Rectal smooth muscle tissue (tissue), 1 donor: ENCODE measurements around the gene AZGP1.
"Not testable (repeated sequence)": the region's sequence is repeated elsewhere in the genome, so short reads cannot be mapped to it uniquely, and the experiment has no call there.

Experiments used
- H3K27ac ChIP-seq: one replicate; pipeline ENCODE4 v1.7.0; 2013; ENCODE audit warnings: low read depth, low read length, inconsistent platforms
- H3K27me3 ChIP-seq: one replicate; pipeline ENCODE4 v1.7.0; 2013; ENCODE audit warnings: low read length; ENCODE audit not compliant: control insufficient read depth, insufficient read depth
- H3K36me3 ChIP-seq: one replicate; pipeline ENCODE4 v1.7.0; 2013; ENCODE audit warnings: low read length; ENCODE audit not compliant: control insufficient read depth, insufficient read depth
- H3K4me1 ChIP-seq: one replicate; pipeline ENCODE4 v1.7.0; 2013; ENCODE audit warnings: low read length; ENCODE audit not compliant: control insufficient read depth, insufficient read depth
- H3K4me3 ChIP-seq: one replicate; pipeline ENCODE4 v1.7.0; 2013; ENCODE audit warnings: low read length
- H3K9ac ChIP-seq: one replicate; pipeline ENCODE4 v1.7.0; 2013; ENCODE audit warnings: low read length

AZGP1 gene

DNA sequence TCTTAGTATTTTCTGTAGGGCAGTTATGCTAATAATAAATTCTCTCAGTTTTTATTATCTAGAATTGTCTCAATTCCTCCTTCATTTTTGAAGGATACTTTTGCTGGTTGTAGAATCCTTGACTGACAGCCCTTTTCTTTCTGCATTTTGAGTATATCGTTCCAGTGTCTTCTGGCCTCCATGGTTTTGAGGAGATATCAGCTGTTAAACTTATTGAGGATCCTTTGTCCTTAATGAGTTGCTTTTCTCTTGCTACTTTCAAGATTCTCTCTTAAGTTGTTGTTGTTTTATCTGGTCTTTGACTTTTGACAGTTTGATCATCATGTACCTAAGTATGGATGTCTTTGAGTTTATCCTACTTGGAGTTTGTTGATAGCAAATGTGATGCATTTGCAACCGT is 37.5 kb downstream of the AZGP1 start:
- Histone ChIP-seq H3K4me1 (no peaks in the 10 kb centered on the region), H3K27me3 (peaks cover 2% of the 10 kb centered on the region), H3K27ac (no peak overlapping the region), H3K36me3 (no peaks in the 10 kb centered on the region), H3K9ac (no peak overlapping the region), H3K4me3 (no peak overlapping the region)

- not testable (repeated sequence) for H3K4me3 ChIP-seq, H3K4me1 ChIP-seq, H3K36me3 ChIP-seq, H3K9ac ChIP-seq, H3K27me3 ChIP-seq, H3K27ac ChIP-seq
Measured at GRCh38 chr7:99935009-99935408, 40.8 kb downstream of the AZGP1 start.

GRCh38 chr7:99930376-99930775 is 45.5 kb downstream of the AZGP1 start:
- no peaks in the 10 kb centered on the region for H3K4me1 ChIP-seq
- peaks cover 5% of the 10 kb centered on the region for H3K27me3 ChIP-seq
- no peak overlapping the region for H3K4me3 ChIP-seq
- H3K9ac ChIP-seq, result no peak overlapping the region
- H3K27ac ChIP-seq, result no peak overlapping the region
- no peaks in the 10 kb centered on the region for H3K36me3 ChIP-seq

GRCh38 chr7:99929730-99930053 is 46.1 kb downstream of the AZGP1 start:
- Histone ChIP-seq H3K27ac (no peak overlapping the region), H3K4me1 (no peaks in the 10 kb centered on the region), H3K4me3 (peak overlapping the region; percentile 41), H3K36me3 (no peaks in the 10 kb centered on the region), H3K27me3 (peaks cover 4% of the 10 kb centered on the region), H3K9ac (no peak overlapping the region)

GRCh38 chr7:99928994-99929729 is 46.7 kb downstream of the AZGP1 start, which contains the start of gene GJC3:
GJC3 (minus strand) TSS chr7:99929620; CDS start chr7:99929620, 0 bp downstream.
- no peak within 1 kb of the TSS for H3K27ac ChIP-seq
- H3K4me1 ChIP-seq, result no peaks in the 10 kb centered on the region
- no peak within 1 kb of the TSS for H3K9ac ChIP-seq
- peak within 1 kb of the TSS; percentile 41 for H3K4me3 ChIP-seq
- peaks cover 3% of the 10 kb centered on the region for H3K27me3 ChIP-seq
- H3K36me3 ChIP-seq, result no peaks in the 10 kb centered on the region

DNA sequence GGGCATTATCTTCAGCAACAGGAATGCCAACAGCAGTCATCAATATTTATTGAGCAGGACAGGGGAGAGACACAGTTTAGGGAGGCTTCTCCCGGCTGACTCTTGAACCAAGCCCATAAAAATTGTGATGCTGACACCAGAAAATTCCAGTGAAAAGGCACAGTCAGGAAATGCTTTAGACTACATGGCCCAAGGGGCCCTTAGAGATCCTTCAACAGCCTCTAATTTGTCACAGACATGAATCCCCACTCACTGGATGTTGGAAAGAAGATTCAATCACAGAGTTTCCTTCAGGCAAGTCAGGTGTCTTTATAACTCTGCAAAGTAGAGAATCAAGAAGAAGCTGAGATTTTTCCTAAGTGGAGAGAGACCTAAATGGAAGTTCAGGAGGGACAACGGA is 47.6 kb downstream of the AZGP1 start:
- no peaks in the 10 kb centered on the region for H3K36me3 ChIP-seq
- peaks cover 3% of the 10 kb centered on the region for H3K27me3 ChIP-seq
- H3K9ac ChIP-seq, result no peak overlapping the region
- H3K27ac ChIP-seq, result no peak overlapping the region
- H3K4me3 ChIP-seq, result no peak overlapping the region
- no peaks in the 10 kb centered on the region for H3K4me1 ChIP-seq

DNA sequence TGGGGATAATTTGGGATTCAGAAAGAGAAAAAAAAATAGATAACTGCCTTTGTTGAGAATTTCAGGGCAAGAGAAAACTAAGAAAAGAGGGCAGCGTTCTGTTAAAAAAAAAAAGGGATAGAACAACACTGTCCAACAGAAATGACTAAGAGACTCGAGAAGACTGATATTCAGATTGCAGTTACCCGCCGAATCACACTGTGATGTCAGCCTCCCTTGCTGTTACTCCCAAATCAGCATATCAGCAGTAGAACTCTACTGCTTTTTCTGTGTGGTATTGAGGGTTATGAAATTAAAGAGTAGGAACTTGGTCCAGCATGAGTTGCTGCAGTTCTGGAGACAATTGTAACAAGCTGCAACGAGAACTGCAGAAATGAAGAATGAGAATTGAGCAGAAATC is 48.3 kb downstream of the AZGP1 start:
- H3K27me3 ChIP-seq, result peaks cover 3% of the 10 kb centered on the region

DNA sequence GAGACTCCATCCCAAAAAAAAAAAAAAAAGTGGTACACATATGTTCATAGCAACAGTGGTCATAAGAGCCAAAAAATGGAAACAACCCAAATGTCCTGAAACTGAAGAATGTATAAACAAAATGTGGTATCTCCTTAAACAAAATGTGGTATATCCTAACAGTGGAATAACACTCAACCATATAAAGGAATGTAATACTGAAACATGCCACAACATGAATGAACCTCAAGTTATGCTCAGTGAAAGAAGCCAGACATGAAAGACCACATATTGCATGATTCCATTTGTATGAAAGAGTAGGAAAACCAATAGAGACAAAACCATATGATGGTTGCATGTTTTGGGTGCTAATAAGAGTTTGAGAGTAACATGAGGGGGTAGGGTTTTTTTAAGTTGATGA is 49.5 kb downstream of the AZGP1 start:
- Histone ChIP-seq H3K36me3 (no peaks in the 10 kb centered on the region), H3K27ac (no peak overlapping the region), H3K27me3 (peaks cover 3% of the 10 kb centered on the region), H3K4me1 (no peaks in the 10 kb centered on the region), H3K9ac (no peak overlapping the region), H3K4me3 (no peak overlapping the region)

More for the DNA sequence above, 48.3 kb downstream of the AZGP1 start:
- Histone ChIP-seq H3K4me1 (no peaks in the 10 kb centered on the region), H3K4me3 (no peak overlapping the region), H3K27ac (no peak overlapping the region), H3K36me3 (no peaks in the 10 kb centered on the region), H3K9ac (no peak overlapping the region)

- H3K4me3 ChIP-seq, result no peak overlapping the region
- no peaks in the 10 kb centered on the region for H3K36me3 ChIP-seq
- H3K27ac ChIP-seq, result no peak overlapping the region
- H3K27me3 ChIP-seq, result no peaks in the 10 kb centered on the region
- peaks cover 5% of the 10 kb centered on the region for H3K4me1 ChIP-seq
- H3K9ac ChIP-seq, result no peak overlapping the region
Measured at GRCh38 chr7:99923200-99923599, 52.6 kb downstream of the AZGP1 start.

DNA sequence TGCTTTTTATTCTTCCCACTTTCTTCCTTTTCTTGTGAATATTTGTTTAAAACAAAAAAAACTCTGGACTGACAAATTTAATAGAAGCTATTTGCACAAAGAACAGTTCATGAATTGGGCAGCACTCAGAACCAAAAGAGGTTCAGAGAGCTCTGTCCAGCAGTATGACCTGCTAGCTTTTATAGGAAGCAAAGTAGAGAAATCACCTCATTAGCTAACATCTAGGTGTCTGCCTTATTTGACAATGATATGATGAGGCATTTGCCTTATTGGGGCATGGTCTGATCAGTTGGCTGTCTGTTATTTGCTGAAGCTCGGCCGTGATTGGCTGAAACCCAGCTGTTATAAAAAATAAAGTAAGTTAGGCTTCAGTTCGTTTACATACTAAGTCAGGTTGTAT is 55.7 kb downstream of the AZGP1 start:
- Histone ChIP-seq H3K27ac (peak overlapping the region; percentile 97), H3K36me3 (peaks cover 4% of the 10 kb centered on the region), H3K9ac (no peak overlapping the region), H3K4me1 (peaks cover 23% of the 10 kb centered on the region), H3K27me3 (no peaks in the 10 kb centered on the region), H3K4me3 (peak overlapping the region; percentile 93)

- Histone ChIP-seq H3K4me1 (peaks cover 23% of the 10 kb centered on the region), H3K27ac (peak overlapping the region; percentile 97), H3K36me3 (peaks cover 4% of the 10 kb centered on the region), H3K4me3 (peak overlapping the region; percentile 93), H3K27me3 (no peaks in the 10 kb centered on the region), H3K9ac (peak overlapping the region; percentile 74)
Measured at GRCh38 chr7:99919814-99920112, 56.1 kb downstream of the AZGP1 start.

GRCh38 chr7:99918959-99919813 is 56.6 kb downstream of the AZGP1 start, which contains the start of gene TRIM4:
TRIM4 (minus strand) TSS chr7:99919530; CDS start chr7:99919401, 129 bp downstream.
- Histone ChIP-seq H3K27ac (peak within 1 kb of the TSS; percentile 97), H3K36me3 (peaks cover 4% of the 10 kb centered on the region), H3K4me1 (peaks cover 23% of the 10 kb centered on the region), H3K9ac (peak within 1 kb of the TSS; percentile 75), H3K27me3 (no peaks in the 10 kb centered on the region), H3K4me3 (peak within 1 kb of the TSS; percentile 93)
